HG03045 (cell line): Measurements from ENCODE around the gene P2RX2.
"Not testable (repeated sequence)": the region's sequence is repeated elsewhere in the genome, so short reads cannot be mapped to it uniquely, and the experiment has no call there.

Experiments used
- ATAC-seq: cut with Tn5 transposase; IDR thresholded peaks from one replicate; pipeline ENCODE4 v1.9.1; 2021; ENCODE audit warnings: mild to moderate bottlenecking, moderate library complexity; ENCODE audit not compliant: unreplicated experiment

The P2RX2 gene

DNA sequence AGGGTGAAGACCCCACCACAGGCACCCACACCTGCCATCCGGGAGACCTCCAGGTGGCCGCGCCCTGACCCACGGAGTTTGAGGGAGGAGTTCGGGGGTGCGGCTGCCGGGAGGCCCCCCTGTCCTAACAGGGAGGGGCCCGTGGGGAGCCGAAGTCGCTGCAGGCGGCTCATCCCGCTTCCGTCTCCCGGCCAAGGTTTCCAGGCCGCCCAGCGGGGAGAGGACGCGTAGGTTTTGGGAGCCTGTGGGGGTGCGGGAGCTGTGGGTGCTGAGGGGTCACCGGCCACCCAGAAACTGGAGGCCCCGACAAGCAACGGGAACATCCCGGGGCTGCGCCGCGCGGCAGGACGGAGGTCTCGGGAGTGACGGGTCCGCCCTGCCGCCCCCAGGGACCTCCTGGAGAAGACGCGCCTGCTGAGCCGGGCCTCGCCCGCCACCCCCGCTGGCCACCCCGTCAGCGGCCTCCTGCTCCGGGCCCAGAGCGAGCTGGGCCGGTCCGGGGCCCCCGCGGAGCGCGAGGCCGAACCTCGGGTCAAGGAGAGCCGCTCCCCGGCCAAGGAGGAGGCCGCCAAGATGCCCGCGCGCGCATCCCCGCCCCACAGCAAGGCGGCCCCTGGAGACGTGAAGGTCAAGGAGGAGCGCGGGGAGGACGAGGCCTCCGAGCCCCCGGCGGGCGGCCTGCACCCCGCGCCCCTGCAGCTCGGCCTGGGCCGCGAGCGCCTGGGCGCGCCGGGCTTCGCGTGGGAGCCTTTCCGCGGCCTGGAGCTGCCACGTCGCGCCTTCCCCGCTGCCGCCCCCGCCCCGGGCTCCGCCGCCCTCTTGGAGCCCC lies 35.8 kb upstream of the P2RX2 start:
- ATAC-seq: no peak

DNA sequence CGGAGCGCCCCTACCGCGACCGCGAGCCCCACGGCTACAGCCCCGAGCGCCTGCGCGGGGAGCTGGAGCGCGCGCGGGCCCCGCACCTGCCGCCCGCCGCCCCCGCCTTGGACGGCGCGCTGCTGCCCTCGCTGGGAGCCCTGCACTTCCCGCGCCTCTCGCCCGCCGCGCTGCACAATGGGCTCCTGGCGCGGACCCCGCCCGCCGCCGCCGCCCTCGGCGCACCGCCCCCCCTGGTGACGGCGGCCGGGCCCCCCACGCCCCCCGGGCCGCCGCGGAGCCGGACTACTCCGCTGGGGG lies 35.2 kb upstream of the P2RX2 start:
- no peak for ATAC-seq

DNA sequence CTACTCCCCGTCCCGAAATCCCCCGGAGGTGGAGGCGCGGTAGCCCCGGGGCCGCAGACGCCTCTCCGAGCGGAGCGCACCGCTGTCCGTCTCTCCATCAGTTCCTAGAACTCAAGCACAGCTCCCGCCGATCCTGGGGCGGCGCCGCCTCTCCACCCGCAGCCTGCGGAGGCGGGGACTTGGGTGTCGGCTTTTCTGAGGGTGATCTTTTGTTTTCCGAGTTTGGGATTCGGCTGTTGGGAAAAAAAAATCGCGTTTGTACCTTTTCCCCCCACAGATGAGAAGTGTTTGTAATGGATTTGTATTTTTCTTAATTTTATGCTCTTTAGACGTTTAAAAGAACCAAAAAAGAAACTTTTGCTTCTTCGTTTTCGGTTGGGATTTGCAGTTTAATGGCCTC lies 34.8 kb upstream of the P2RX2 start:
- ATAC-seq: no peak

DNA sequence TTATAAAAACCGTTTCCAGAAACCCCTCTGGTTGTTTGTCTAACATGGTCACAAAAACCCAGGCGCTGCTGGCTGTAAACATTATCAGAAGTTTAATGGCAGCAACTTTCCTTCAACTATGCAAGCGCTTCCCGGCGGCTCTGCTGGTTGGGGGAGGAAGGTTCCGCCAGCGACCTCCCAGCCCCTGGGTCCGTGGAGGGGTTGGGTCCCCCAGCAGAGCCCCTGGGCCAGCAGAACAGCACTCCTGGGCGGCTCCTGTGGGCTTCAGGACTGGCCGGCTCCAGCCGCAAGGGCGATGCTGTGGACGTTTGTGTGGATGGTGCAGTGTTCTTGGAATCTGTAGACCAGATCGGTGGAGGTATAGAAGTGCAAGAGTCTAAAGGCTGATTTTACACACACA lies 34.1 kb upstream of the P2RX2 start:
- ATAC-seq: no peak

DNA sequence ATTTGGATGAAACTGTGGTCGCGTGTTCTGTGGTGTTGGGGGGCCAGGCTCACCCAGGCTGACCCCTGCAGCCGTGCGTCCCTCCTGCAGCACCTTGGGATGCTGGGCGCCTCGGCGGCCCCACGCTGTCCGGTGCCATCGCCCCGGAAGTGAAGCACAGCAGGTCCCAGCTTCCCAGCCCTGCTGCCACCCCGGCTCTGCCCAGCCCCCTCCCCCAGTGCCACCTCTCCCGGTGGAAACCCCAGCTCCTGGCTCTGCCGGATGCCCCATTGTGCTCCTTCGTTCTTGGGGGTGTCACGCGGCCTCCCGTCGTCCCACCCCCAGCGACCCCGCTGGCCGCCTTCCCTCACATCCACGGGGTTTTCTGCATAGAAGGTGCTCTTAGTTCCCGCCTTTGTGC lies 33.4 kb upstream of the P2RX2 start:
- no peak for ATAC-seq

DNA sequence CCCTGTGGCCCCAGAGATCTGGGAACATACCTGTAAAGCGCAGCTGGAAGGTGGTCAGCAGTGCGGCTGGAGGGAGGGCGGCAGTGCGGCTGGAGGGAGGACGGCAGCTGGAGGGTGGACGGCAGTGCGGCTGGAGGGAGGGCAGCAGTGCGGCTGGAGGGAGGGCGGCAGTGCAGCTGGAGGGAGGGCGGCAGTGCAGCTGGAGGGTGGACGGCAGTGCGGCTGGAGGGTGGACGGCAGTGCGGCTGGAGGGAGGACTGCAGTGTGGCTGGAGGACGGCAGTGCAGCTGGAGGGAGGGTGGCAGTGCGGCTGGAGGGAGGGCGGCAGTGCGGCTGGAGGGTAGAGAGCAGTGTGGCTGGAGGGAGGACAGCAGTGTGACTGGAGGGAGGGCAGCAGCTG lies 31.6 kb upstream of the P2RX2 start:
- no peak for ATAC-seq

DNA sequence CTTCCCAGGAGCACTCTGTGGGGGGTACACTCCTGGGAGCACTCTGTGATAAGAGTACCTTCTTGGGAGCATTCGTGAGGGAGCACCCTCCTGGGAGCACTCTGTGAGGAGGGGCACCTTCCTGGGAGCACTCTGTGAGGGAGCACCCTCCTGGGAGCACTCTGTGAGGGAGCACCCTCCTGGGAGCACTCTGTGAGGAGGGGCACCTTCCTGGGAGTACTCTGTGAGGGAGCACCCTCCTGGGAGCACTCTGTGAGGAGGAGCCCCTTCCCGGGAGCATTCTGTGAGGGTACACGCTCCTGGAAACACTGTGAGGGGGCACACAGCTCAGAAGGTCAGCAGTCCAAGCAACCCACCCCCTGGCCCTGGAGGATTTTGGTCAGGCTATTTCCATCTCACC lies 30.8 kb upstream of the P2RX2 start:
- ATAC-seq: no peak

DNA sequence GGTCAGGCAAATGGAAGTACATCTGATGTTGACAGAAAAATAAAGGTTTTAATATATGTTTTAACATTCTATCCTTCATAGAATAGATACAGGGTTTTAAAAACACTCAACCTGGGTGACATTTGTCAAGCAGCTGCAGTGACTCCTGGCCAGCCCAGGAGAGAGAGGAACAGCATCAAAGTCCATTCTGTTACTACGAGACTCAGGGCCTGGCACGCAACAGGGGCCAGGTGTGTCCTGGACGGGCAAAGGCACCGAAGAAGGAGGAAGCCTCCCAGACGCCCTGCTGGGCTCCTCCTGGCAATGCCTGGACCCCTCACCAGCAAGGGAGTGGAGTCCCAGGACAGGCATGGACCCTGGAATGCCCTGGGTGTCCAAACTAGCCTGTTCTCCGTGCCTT lies 30.3 kb upstream of the P2RX2 start:
- no peak for ATAC-seq

DNA sequence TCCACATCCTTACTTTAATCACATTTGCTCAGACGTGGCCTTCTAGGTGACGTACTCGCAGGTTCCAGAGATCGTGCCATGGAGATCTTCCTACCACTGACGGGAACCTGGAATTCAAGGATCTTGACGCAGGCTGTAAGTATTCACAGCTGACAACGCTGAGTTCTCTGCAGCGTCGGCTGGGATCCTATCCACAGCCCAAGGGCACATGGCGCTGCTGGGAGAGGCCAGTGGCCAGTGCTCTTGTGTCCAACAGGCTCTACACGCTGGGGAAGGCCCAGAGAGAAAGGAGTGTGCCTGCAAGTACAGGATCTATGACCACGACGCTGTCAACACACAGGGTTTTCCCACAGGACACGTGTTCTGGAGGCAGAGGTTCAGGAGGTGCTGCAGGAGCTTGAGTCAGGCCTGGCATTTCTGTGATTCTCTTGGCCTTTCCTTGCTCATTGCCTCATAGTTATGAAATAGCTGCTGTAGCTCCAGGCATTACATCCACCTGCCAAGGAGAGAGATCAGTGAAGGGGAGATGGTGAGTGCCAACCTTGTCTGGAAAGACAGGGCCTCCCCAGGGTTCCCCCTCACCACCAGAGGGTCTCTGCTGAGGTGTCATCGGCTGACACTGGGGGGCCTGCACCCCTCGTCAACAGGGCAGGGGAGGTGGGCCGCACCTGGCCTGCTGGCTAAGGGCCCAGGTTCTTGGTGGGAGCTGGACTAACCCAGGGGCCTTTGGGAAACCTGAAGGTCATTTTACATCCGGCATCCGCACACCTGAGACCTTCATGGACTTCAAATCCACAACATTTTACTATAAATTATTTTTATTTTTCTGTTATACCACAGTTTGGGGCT lies 29.5 kb upstream of the P2RX2 start:
- ATAC-seq: no peak

DNA sequence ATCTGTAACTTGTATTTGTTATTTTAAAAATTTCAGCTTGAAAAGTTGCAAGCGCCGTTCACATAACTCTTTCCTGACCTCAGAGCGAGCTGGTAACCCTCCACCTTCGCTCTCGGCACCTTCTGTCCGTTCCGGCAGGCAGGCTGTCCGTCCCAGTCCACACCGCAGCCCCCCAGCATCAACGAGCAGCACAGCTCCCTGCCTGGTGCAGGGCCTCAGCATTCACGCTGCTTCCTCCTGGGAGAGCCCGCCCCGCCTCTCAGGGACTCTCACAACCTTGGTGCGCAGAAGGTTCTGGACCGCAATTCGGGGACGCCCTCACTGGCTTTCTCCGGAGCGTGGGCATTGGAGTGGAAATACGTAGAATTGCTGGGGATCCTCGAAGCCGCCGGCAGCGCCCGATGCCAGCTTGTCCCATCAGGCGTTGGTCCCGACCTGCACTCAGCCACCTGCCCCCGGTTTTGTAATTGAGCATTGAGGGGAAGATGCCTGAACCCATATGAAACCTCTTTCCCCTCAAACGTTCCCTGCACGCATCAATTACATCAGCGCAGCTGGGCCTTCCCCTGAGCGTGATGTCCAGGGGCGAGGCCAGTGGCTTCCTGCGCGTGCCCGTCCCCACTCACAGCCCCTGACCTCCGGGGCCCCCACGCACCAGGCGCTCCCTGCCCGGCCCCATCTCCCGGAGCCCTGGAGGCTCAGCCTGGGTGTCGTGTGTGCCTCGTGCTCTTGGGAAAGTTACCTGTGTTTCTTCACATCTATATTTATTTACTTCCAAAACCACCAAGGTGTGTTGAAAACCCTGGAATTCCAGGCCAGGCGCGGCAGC lies 27.3 kb upstream of the P2RX2 start:
- no peak for ATAC-seq

DNA sequence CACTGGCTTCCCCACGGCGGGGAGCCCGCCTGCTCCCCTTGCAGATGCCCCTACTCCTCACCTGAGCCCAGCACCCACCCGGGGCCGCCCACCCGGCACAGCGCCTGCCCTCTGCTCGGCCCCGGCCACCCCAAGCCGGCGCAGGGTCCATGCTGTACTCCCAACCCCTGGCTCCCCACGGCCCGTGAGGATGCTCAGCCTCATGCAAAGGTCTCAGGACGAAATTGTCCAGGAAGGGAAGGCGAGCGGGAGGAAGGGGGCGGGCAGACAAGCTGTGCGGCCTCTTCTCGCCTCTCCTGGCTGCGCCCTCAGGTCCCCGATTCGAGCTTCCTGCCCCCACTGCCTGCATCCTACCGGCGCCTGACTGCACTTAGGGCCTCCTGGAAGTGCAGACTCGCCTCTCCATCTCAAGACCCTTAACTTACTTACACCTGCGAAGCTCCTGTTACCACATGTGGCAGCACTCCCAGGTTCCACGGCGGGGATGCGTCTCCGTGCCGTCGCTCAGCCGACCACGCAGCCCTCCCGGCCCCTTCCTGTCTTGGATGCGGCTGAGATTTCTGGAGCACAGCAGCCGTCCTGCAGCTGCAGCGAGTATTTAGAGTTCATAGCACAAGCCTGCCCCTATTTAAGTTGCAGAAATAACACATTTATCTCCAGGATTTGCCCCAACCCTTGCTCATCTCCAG lies 26.1 kb upstream of the P2RX2 start:
- no peak for ATAC-seq

DNA sequence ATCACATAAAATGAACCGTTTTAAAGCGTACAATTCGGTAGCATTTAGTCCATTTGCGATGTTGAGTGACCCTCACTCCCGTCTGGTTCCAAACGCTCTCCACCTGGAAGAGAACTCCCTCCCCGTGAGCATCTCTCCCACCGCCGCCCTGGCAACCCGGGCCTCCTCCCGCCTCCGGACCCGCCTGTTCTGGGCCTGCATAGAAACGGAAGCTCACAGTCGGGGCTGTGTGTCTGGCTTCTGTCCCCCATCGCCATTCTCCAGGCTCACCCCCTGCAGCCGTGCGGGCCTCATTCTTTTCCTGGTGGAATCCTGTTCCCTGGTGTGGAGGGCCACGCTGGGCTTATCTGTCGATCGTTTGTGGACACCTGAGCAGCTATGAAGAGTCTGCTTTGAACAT lies 25.5 kb upstream of the P2RX2 start:
- ATAC-seq: no peak

DNA sequence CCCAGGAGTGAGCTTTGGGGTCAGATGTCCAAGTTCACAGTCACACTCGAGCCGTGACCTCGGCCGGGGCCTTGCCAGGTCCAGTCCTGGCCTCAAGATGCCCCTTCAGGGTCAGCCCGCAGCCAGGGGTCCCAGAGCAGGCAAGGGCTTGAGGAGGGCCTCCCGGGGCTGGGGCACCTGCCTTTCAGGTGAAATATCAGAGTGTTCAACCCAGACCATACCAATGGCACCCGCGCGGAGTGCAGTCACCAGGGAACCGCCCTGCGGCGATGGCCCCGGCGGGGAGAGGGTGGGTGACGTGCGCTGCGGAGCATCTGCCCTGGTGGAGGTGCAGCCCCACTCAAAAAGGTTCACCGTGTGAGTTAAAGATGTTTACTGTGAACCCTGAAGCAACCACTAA lies 25.1 kb upstream of the P2RX2 start:
- no peak for ATAC-seq

DNA sequence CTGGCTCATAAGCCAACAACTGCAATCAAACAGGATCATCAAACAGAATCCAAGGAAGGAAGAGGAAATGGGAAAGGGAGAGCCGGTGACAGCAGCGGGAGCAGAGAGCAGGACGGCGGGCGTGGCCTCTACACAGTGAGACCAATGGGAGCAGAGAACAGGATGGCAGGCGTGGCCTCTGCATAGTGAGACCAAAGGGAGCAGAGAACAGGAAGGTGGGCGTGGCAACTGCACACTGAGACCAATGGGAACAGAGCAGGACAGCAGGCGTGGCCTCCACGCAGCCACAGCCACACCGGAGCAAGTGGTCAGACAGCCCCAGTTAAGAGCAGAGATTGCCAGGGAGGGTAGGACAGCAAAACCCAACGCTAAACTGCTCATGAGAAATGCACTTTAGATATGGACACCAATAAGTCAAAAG lies 24.6 kb upstream of the P2RX2 start:
- ATAC-seq: no peak

DNA sequence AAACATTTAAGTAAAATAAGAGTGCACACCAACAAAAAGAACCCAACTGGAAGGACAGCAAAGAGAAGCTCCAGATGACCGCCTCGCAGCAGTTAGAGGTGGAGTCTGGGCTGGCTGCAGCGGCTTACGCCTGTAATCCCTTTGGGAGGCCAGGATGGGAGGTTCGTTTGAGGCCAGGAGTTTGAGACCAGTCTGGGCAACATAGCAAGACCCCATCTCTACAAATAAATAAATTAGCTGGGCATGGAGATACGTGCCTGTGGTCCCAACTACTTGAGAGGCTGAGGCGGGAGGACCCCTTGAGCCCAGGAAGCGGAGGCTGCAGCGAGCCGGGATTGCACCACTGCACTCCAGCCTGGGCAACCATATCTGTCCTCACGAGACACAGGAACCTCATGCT lies 23.4 kb upstream of the P2RX2 start:
- no peak for ATAC-seq

DNA sequence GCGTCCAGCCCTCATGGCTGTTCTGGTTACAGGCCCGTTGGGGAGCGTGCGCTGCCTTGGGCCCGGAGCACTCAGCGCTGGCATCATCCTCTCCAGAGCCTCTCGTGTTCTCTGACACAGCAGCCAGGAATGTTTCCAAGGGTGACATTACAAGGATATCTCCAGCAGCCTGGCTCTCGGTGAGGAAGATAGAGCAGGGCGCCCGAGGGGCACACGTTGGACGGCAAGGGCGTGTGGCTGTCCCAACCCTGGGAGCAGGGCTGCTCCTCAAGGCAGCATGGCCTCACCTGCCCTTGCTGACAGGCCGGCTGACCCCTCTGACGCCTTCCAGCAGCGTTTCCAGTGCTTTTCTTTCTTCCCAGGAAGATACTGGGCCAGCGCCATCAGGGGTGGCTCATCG lies 22.6 kb upstream of the P2RX2 start:
- no peak for ATAC-seq

DNA sequence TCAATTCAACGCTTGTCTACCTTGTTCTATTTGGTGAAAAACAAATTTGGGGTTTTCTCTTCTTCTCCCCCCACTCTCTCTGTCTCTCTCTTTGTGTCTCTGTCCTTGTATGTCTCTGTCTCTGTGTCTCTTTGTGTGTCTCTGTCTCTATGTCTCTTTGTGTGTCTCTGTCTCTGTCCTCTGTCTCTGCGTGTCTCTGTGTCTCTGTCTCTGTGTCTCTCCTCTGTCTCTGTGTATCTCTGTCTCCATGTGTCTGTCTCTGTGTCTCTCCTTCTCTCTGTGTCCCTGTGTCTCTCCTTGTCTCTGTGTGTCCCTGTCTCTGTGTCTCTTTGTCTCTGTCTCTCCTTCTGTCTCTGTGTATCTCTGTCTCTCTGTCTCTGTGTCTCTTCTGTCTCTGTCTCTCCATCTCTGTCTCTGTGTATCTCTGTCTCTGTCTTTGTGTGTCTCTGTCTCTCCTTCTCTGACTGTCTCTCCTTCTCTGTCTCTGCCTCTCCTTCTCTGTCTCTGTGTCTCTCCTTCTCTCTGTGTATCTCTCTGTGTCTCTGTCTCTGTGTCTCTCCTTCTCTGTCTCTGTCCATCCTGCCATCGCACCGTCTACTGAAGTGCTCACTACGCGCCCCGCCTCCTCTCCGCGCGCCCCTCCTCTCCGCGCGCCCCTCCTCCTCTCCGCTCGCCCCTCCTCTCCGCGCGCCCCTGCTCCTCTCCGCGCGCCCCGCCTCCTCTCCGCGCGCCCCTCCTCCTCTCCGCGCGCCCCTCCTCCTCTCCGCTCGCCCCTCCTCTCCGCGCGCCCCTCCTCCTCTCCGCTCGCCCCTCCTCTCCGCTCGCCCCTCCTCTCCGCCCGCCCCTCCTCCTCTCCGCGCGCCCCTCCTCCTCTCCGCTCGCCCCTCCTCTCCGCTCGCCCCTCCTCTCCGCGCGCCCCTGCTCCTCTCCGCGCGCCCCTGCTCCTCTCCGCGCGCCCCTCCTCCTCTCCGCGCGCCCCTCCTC lies 21.0 kb upstream of the P2RX2 start:
- no peak for ATAC-seq

DNA sequence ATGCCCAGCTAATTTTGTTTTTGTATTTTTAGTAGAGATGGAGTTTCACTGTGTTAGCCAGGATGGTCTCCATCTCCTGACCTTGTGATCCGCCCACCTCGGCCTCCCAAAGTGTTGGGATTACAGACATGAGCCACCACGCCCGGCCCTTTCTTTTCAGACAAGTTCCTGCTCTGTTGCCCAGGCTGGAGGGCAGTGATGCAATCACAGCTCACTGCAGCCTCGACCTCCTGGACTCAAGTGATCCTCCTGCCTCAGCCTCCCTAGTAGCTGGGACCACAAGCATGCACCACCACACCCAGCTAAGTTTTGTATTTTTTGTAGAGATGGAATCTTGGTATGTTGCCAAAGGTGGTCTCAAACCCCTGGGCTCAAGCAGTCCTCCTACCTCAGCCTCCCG lies 19.1 kb upstream of the P2RX2 start:
- not testable (repeated sequence) for ATAC-seq

DNA sequence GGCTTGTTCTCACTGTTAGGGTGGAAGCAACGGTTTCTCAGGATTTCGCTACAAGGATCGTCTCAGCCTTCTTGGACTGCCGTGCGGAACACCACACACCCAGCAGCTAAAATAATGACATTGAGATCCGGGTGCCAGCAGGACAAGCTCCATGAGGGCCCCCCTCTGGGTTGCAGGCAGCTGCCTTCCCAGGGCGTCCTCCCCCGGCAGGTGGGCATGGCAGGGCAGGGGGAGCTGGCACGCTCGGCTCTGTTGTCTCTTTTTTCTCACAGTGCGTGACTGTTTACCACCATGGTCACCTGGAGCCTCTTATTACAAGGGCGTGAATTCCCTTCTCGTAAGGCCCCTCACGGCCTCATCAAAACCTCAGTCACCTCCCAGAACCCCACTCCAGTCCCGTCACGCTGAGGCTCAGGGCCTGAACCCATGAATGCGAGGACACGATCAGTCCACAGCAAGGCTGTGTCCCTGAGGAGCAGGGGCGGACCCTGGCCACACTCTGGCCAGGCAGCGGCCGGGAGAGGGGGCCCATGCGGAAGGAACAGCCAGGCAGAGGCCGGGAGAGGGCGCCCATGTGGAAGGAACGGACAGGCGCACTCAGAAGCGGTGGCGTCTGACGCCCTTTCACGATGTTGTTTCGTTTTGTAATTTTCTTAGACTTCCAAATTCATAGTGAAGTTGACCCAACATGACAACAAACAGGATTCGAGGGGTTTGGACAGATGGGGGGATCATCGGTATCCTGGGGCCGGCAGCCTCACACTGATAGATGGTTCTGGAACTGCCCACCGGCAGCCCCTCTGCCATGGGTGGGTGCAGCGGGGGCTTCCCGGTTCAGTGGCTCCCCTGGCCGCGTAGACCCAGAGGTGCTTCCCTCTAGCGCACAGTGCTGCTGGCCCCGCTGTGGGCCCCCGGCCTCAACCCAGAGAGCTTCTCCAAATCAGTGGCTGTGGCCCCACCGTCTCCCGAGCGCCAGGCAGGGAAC lies 18.2 kb upstream of the P2RX2 start:
- ATAC-seq: no peak
